Erythroblast (primary cell): ENCODE results near the gene ATP2B3.

Experiments used
- GATA1 ChIP-seq: IDR thresholded peaks from 2 replicates; pipeline ENCODE4 v1.6.1; 2011; ENCODE audit warnings: low read depth, mild to moderate bottlenecking, control low read depth, low read length, moderate library complexity
- POLR2A ChIP-seq: IDR thresholded peaks from 2 replicates; pipeline ENCODE4 v1.6.1; 2011; ENCODE audit warnings: mild to moderate bottlenecking, low read length

GRCh38 chrX:153623310-153624029, 106.0 kb downstream of the ATP2B3 start:
- no peak for TF ChIP-seq POLR2A
- TF ChIP-seq GATA1, result no peak
